Omental fat pad (tissue), 4 donors: ENCODE measurements around the gene MRPS10. TPM values are rescaled to one million over a fixed set of nuclear protein-coding genes. Genes with fewer than 3 reads are reported as not detected.
"Not testable (repeated sequence)": the region's sequence is repeated elsewhere in the genome, so short reads cannot be mapped to it uniquely, and the experiment has no call there.

Experiments used
- ATAC-seq: fragments of 150-250 bp; one replicate; pipeline ENCODE4 v1.9.1; 2016; ENCODE audit warnings: mild to moderate bottlenecking, moderate library complexity; ENCODE audit not compliant: low FRiP score
- DNase-seq: peaks from one replicate; pipeline ENCODE4 v3.0.0-alpha.2; 2019; ENCODE audit warnings: low spot score
- total RNA-seq, 4 donors: library from RNA; depleted of rRNA; stranded (reverse); fragments of >200 nt; gene quantifications; one replicate each; pipeline ENCODE4 v1.1.0, GENCODE V29; 2016
- TF ChIP-seq, protein P1 (sequence below), 3 donors: fragments of 450-650 bp; IDR thresholded peaks; one replicate each; pipeline ENCODE4 v1.5.1; 2016 to 2017; ENCODE audit warnings: antibody characterized with exemption in 3 of 3, mild to moderate bottlenecking in 3 of 3, moderate library complexity in 2 of 3

The MRPS10 gene
- total RNA-seq, 4 donors from 2014 or later: 21.4 to 38.0 (median 27.2) TPM

DNA sequence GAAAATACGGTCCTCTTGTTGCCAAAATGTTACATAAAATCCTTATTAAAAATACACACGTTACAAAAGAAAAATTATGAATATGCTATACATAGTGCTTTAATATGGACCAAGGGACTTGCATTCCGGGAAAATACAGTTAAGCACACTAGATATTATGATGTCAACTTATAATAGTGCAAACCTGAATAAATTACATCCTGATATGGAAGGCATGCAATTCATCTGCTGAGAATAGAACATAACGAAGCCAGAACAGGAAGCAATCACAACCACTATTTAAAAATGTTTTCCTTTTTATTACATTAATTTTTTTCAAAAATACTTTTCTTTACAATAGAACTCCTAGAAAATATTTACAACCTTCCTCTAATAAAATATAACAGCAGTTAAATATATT, 7.8 kb upstream of the MRPS10 start:
- TF ChIP-seq, protein P1, sequence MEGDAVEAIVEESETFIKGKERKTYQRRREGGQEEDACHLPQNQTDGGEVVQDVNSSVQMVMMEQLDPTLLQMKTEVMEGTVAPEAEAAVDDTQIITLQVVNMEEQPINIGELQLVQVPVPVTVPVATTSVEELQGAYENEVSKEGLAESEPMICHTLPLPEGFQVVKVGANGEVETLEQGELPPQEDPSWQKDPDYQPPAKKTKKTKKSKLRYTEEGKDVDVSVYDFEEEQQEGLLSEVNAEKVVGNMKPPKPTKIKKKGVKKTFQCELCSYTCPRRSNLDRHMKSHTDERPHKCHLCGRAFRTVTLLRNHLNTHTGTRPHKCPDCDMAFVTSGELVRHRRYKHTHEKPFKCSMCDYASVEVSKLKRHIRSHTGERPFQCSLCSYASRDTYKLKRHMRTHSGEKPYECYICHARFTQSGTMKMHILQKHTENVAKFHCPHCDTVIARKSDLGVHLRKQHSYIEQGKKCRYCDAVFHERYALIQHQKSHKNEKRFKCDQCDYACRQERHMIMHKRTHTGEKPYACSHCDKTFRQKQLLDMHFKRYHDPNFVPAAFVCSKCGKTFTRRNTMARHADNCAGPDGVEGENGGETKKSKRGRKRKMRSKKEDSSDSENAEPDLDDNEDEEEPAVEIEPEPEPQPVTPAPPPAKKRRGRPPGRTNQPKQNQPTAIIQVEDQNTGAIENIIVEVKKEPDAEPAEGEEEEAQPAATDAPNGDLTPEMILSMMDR (IDR thresholded peaks at IDR 0.05): no peak
- ATAC-seq: no peak
- no peak for DNase-seq

DNA sequence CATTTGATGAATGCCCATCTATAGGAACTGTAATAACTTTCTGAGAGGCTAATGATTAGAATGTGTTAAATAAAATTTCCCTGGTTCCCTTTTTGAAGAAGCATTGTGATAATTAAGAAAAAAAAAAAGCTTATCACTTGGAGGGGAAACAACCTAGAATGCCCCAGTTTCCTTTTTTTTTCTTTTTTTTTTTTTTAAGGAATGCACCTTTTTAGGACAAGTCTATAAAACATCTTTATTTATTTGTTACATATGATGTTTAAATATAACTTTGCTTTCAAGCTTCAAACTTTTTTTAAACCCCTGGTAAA, 7.3 kb upstream of the MRPS10 start:
- DNase-seq: no peak
- no peak for ATAC-seq
- TF ChIP-seq, protein P1 (IDR thresholded peaks at IDR 0.05): no peak

GRCh38 chr6:42224222-42225028, 6.8 kb upstream of the MRPS10 start:
- TF ChIP-seq, protein P1 (IDR thresholded peaks at IDR 0.05): no peak
- ATAC-seq (peak; percentile 39), DNase-seq (no peak)

DNA sequence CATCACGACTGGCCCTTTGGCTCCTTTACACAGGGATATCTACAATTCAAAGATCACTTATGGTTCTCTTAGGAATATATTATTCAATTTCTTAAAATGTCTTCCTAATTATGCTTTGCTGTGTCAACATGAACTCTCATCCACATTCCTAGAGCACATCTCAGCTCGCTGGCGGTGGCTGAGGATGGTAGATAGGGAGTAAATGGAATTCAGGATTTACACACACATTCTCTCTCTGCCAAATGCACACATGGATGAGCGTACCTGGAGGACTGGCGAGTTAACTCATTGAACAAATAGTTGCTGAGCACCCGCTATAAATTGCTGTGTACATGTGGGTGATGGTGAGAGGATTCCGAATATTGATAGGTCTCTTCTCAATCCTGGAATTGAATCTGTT, 4.8 kb upstream of the MRPS10 start:
- DNase-seq (no peak), ATAC-seq (no peak)
- TF ChIP-seq, protein P1 (IDR thresholded peaks at IDR 0.05): no peak

GRCh38 chr6:42221546-42221945, 3.9 kb upstream of the MRPS10 start:
- DNase-seq (no peak), ATAC-seq (no peak)
- TF ChIP-seq, protein P1 (IDR thresholded peaks at IDR 0.05): no peak

GRCh38 chr6:42220807-42221206, 3.1 kb upstream of the MRPS10 start:
- TF ChIP-seq, protein P1 (IDR thresholded peaks at IDR 0.05): no peak
- no peak for ATAC-seq
- no peak for DNase-seq

DNA sequence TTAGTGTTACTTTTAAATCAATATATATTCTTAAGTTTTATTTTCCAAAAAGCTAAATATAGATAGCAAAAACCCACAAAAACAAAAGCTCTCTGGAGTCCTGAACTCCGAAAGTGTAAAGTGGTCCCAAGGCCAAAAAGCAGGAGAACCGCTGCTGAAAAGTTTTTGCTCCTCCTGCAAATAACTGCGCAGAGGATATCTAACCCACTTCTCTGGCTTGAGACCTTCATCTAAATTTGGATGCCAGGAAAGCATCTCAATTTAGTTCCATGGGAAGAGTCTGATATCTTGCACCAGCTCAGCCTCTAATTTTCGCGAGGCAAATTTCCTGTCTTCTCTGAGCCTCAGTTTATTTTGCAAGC, 523 bp downstream of the MRPS10 start:
- no peak for DNase-seq
- TF ChIP-seq, protein P1 (IDR thresholded peaks at IDR 0.05): no peak
- no peak for ATAC-seq

DNA sequence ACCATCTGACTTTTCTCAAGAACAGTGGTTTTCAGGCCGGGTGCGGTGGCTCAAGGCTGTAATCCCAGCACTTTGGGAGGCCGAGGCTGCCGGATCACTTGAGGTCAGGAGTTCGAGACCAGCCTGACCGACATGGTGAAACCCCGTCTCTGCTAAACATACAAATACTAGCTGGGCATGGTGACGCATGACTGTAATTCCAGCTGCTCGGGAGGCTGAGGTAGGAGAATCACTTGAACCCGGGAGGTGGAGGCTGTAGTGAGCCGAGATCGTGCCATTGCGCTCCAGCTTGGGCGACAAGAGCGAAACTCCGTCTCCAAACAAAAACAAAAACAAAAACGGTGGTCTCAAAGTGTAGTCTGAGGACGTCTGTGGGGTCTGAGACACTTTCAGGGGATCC, 1.2 kb downstream of the MRPS10 start:
- ATAC-seq, DNase-seq: not testable (repeated sequence)
